MCF 10A (cell line): ENCODE results near the gene COL28A1. TPM values are rescaled to one million over a fixed set of nuclear protein-coding genes. Genes with fewer than 3 reads are reported as not detected.
A peak's percentile ranks its signal among the peaks of the same experiment; 100 is the strongest.

ENCODE experiments used
- BruUV-seq: library from RNA; stranded (reverse); fragments of 400-500 nt; replicated peaks from 2 replicates; lab custom pipeline; 2021; lab: Mats Ljungman, UMichigan
- CTCF ChIA-PET: fragments of 300-600 bp; sonication (Branson Sonifier 250); formaldehyde crosslinking; extraction: SDS; loops from one replicate; lab custom pipeline; 2021; ENCODE audit warnings: antibody characterized with exemption, inconsistent platforms; lab: Yijun Ruan, JAX
- POLR2A ChIA-PET: fragments of 300-600, 350-650 bp; sonication (Branson Sonifier 250); formaldehyde crosslinking; extraction: SDS; loops from one replicate; lab custom pipeline; 2020; ENCODE audit warnings: antibody characterized with exemption, inconsistent platforms; lab: Yijun Ruan, JAX
- DNase-seq: peaks from one replicate; pipeline ENCODE4 v3.0.0-alpha.2; 2018; ENCODE audit not compliant: unreplicated experiment
- H3K27ac Mint-ChIP-seq: one replicate; pipeline ENCODE4 v1.8.0; 2022; ENCODE audit warnings: mild to moderate bottlenecking, low read depth, mixed read lengths; ENCODE audit not compliant: unreplicated experiment
- H3K27me3 Mint-ChIP-seq: one replicate; pipeline ENCODE4 v1.8.0; 2022; ENCODE audit warnings: mixed read lengths; ENCODE audit not compliant: insufficient read depth, unreplicated experiment
- H3K36me3 Mint-ChIP-seq: one replicate; pipeline ENCODE4 v1.8.0; 2022; ENCODE audit warnings: mild to moderate bottlenecking, moderate library complexity, mixed read lengths; ENCODE audit not compliant: insufficient read depth, unreplicated experiment
- H3K4me1 Mint-ChIP-seq: one replicate; pipeline ENCODE4 v1.8.0; 2022; ENCODE audit warnings: mixed read lengths; ENCODE audit not compliant: insufficient read depth, unreplicated experiment
- H3K4me3 Mint-ChIP-seq: one replicate; pipeline ENCODE4 v1.8.0; 2022; ENCODE audit warnings: mild to moderate bottlenecking, moderate library complexity, mixed read lengths; ENCODE audit not compliant: unreplicated experiment
- H3K9me3 Mint-ChIP-seq: one replicate; pipeline ENCODE4 v1.8.0; 2022; ENCODE audit warnings: mixed read lengths; ENCODE audit not compliant: unreplicated experiment
- CTCF ChIP-seq: fragments of 200-600 bp; IDR thresholded peaks from one replicate; pipeline ENCODE4 v1.8.0; 2022; ENCODE audit warnings: antibody characterized with exemption, mild to moderate bottlenecking; ENCODE audit not compliant: unreplicated experiment
- intact Hi-C: fragments of 100-400 bp; cut with micrococcal nuclease; formaldehyde crosslinking; loops from 2 replicates; pipeline ENCODE4 v1.14.1; 2022
- total RNA-seq: library from RNA; stranded (reverse); gene quantifications from 2 replicates; pipeline ENCODE4 v1.2.3, GENCODE V29; 2022

The COL28A1 gene
- total RNA-seq, 1 experiment from 2014 or later, result 0.96 TPM

GRCh38 chr7:7557252-7557651 is 21.6 kb upstream of the COL28A1 start:
- ChIA-PET CTCF (no interaction called here), POLR2A (interaction anchor here (1.0 kb wide), 1 partner anchor 68 kb away, joined by 3 read pairs; no protein-coding TSS in a partner anchor)
- BruUV-seq, result no TSS peak
- H3K36me3 Mint-ChIP-seq, result peaks cover 5% of the 10 kb centered on the region
- no peak for TF ChIP-seq CTCF
- H3K4me1 Mint-ChIP-seq, result peaks cover 29% of the 10 kb centered on the region
- DNase-seq, result no peak
- H3K27ac Mint-ChIP-seq, result no peak overlapping the region
- H3K27me3 Mint-ChIP-seq, result no peaks in the 10 kb centered on the region
- H3K9me3 Mint-ChIP-seq, result peaks cover 11% of the 10 kb centered on the region
- intact Hi-C loops, result no loop called here
- H3K4me3 Mint-ChIP-seq, result no peak overlapping the region

DNA sequence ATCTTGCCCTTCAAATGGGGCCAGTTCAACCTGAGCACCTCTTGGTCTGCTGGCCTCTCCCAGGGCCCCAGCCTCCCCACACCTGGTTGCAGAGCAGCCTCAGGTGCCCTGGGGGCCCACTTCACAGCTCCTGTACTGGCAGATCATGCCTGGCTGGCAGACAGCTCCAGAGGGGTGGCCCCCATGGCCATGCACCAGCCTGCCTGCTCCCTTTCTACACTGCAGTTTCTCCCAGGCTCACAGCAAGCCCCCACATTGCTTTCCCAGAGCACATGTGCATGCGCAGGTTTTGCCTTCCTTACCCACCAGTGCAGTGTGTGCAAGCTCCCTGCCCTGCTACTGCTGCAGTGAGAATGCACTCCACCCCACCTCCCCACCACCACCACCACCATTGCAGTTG is 21.2 kb upstream of the COL28A1 start:
- intact Hi-C loops, result no loop called here
- Mint-ChIP-seq H3K9me3 (peaks cover 11% of the 10 kb centered on the region), H3K4me3 (no peak overlapping the region), H3K27me3 (no peaks in the 10 kb centered on the region), H3K4me1 (peaks cover 33% of the 10 kb centered on the region), H3K36me3 (peaks cover 5% of the 10 kb centered on the region), H3K27ac (no peak overlapping the region)
- no peak for DNase-seq
- TF ChIP-seq CTCF, result no peak
- BruUV-seq, result no TSS peak
- ChIA-PET CTCF (no interaction called here), POLR2A (interaction anchor here (1.0 to 9.5 kb wide), 2 partner anchors 9 to 68 kb away, joined by 3 to 235 read pairs; partner anchors contain the start of gene MIOS)

DNA sequence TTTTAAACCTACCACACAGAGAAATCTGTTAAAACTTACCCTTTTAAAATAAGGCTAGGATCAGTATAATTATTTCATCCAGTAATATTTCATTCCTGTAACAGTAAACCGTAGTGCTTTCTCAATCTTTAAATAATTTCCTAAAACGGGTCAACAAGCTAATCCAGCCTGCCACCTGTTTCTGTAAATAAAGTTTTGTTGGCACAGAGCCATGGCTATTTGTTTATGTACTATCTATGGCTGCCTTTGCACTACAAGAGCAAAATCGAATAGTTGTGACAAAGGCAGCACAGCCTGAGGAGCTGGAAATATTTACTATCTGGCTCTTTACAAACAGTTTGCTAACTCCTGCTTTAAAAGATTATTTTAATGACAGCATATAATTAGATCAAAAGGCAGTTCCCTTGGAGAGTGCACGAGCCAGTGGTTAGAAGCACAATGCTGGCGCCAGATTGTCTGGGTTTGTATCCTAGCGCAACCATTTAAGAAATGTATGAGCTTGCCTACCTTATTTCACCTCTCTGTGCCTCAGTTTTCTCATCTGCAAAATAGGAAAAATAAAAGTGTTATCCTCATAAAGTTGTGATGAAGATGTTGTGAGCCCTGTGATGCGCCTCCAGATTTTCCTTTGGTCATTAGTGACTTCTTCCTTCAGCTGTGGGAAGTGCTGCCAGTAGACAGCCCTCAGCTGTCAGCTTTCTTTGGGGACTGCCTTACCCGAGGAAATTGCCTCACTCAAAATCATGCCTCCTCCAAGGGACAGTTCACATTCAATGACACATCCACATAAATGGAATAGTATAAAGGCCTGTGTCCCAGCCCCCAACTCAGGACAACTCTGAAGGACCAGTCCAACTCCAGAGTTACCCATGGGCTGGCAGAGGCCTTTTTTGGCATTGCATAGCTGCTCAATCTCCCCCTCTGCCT is 19.2 kb upstream of the COL28A1 start:
- Mint-ChIP-seq H3K4me3 (peak overlapping the region; percentile 7), H3K9me3 (peaks cover 11% of the 10 kb centered on the region), H3K27ac (peak overlapping the region; percentile 79), H3K27me3 (no peaks in the 10 kb centered on the region), H3K36me3 (peaks cover 5% of the 10 kb centered on the region), H3K4me1 (peaks cover 44% of the 10 kb centered on the region)
- DNase-seq, result no peak
- no peak for TF ChIP-seq CTCF
- POLR2A ChIA-PET, result interaction anchor here (0.6 to 9.5 kb wide), 14 partner anchors 10 to 741 kb away, joined by 3 to 235 read pairs (median 6); partner anchors contain the start of genes COL28A1, MIOS and UMAD1
- CTCF ChIA-PET, result interaction anchor here (0.6 to 1.3 kb wide), 5 partner anchors 9 to 455 kb away, joined by 3 to 4 read pairs (median 4); no protein-coding TSS in a partner anchor
- BruUV-seq, result no TSS peak
- intact Hi-C loops, result no loop called here

- ChIA-PET POLR2A (interaction anchor here (0.5 to 9.5 kb wide), 13 partner anchors 11 to 454 kb away, joined by 3 to 235 read pairs (median 6); partner anchors contain the start of genes COL28A1, MIOS and UMAD1), CTCF (interaction anchor here (1.0 to 1.3 kb wide), 3 partner anchors 10 to 129 kb away, joined by 4 read pairs; no protein-coding TSS in a partner anchor)
- H3K4me1 Mint-ChIP-seq, result peaks cover 44% of the 10 kb centered on the region
- H3K9me3 Mint-ChIP-seq, result peaks cover 8% of the 10 kb centered on the region
- peak overlapping the region; percentile 98 for H3K27ac Mint-ChIP-seq
- DNase-seq, result peak; percentile 86
- H3K27me3 Mint-ChIP-seq, result no peaks in the 10 kb centered on the region
- intact Hi-C loops, result no loop called here
- peaks cover 5% of the 10 kb centered on the region for H3K36me3 Mint-ChIP-seq
- peak overlapping the region; percentile 58 for H3K4me3 Mint-ChIP-seq
- TF ChIP-seq CTCF, result no peak
- TSS peak; percentile 88 for BruUV-seq
Observed at GRCh38 chr7:7554021-7554432, 18.4 kb upstream of the COL28A1 start.
